Pancreas (tissue), 10 donors: ENCODE results near the gene KCNE3. TPM values are rescaled to one million over a fixed set of nuclear protein-coding genes. Genes with fewer than 3 reads are reported as not detected.

Source experiments
- ATAC-seq, 4 donors: fragments of 200-7000 bp; cut with Tn5 transposase; one replicate each; pipeline versions ENCODE4 v1.8.0 to v1.9.1; 2020; ENCODE audit warnings: mild to moderate bottlenecking in 4 of 4, moderate library complexity in 4 of 4
- DNase-seq, 6 donors: peaks; one replicate each; pipeline ENCODE4 v3.0.0-alpha.2; 2020
- FAIRE-seq: peaks from 2 replicates; lab custom pipeline; 2012; peaks lifted over from hg19 to GRCh38; lab: Jason Lieb, UNC
- H3K27ac ChIP-seq, 4 donors: fragments of 200-600 bp; sonication (generic); 1 replicate in 3 of 4; 2 replicates in 1 of 4; pipeline versions ENCODE4 v1.5.0 to v1.8.0; 2020
- H3K27me3 ChIP-seq, 4 donors: fragments of 200-600 bp; one replicate each; pipeline ENCODE4 v1.8.0; 2021
- H3K36me3 ChIP-seq, 3 donors: fragments of 200-600 bp; sonication (generic) in 1 of 3; one replicate each; pipeline versions ENCODE4 v1.5.0 to v1.8.0; 2020 to 2021
- H3K4me1 ChIP-seq, 3 donors: fragments of 200-600 bp; one replicate each; pipeline ENCODE4 v1.8.0; 2021
- H3K4me3 ChIP-seq, 4 donors: fragments of 200-600 bp; sonication (generic) in 2 of 4; one replicate each; pipeline versions ENCODE4 v1.5.0 to v1.8.0; 2020 to 2021
- H3K9me3 ChIP-seq, 4 donors: fragments of 200-600 bp; one replicate each; pipeline ENCODE4 v1.8.0; 2021
- CTCF ChIP-seq, 4 donors: fragments of 200-600 bp; sonication (generic) in 3 of 4; IDR thresholded peaks; one replicate each; pipeline versions ENCODE4 v1.5.0 to v1.8.0; 2021; ENCODE audit warnings: antibody characterized with exemption in 4 of 4
- WGBS, 2 donors: extraction: QIAGEN DNeasy Blood & Tissue Kit; methylation state at CpG; one replicate each; pipeline ENCODE4 v1.1.7; 2013; 5-methylcytosine and 5-hydroxymethylcytosine counted together
- intact Hi-C, 3 donors: fragments of 100-400 bp; cut with DNase I; formaldehyde crosslinking; loops; one replicate each; pipeline versions ENCODE4 v1.11.1 to v1.14.2; 2022
- polyA plus RNA-seq, 2 donors: library from polyadenylated mRNA; stranded (reverse); fragments of 200-250 nt; gene quantifications; one replicate each; pipeline ENCODE4 v1.2.3, GENCODE V29; 2013
- total RNA-seq, 6 donors: library from RNA; stranded (reverse); fragmentation: NEBNext Ultra II Directional in 4 of 6; extraction: Animal tissue kit (Norgen Biotek cat#: 25700) in 4 of 6; gene quantifications; one replicate each; pipeline versions ENCODE4 v1.2.1 to v1.2.4, GENCODE V29; 2021 to 2023
- donor health status: healthy with polysubstance abuse.
- donor health status: DM: no; HTN: no; CAD: no; lungs with moderate emphysema.
- donor health status: DM: no; HTN: no; CAD: no.
- donor health status: control.
- donor health status: control.
- donor health status: Bipolar disorder and iron deficiency.
- donor health status: DM: yes; HTN: yes; CAD: no.
- donor health status: DM: no; HTN: no; CAD: no.
- donor health status: DM: no; HTN: no; CAD: no.
- donor health status: DM: yes; HTN: yes; CAD: no.

KCNE3 gene
- total and polyA plus RNA-seq, 8 donors, result 4.1 to 10.9 (median 5.1) TPM

- H3K27ac ChIP-seq, result no peak overlapping the region
- H3K27me3 ChIP-seq, result no peaks in the 10 kb centered on the region
- ATAC-seq, result no peak
- no peak overlapping the region for H3K4me3 ChIP-seq
- intact Hi-C loops, result no loop called here
- no peaks in the 10 kb centered on the region for H3K9me3 ChIP-seq
- no peaks in the 10 kb centered on the region for H3K36me3 ChIP-seq
- no peak for FAIRE-seq
- WGBS, 2 donors, result 75 to 91% methylated on average over 2 of the region's 2 CpGs
- TF ChIP-seq CTCF (IDR thresholded peaks at IDR 0.05), result no peak
- peaks cover 0 to 3% (median 0%) of the 10 kb centered on the region in 3 donors for H3K4me1 ChIP-seq
- DNase-seq, result no peak
Observed at GRCh38 chr11:74470526-74470925, 3.2 kb upstream of the KCNE3 start.

GRCh38 chr11:74468936-74469335 is 1.6 kb upstream of the KCNE3 start:
- FAIRE-seq, result no peak
- 75 to 78% methylated on average over 1 of the region's 1 CpG for WGBS, 2 donors

GRCh38 chr11:74468521-74468920 is 1.2 kb upstream of the KCNE3 start:
- FAIRE-seq (no peak), DNase-seq (no peak), ATAC-seq (no peak)
- H3K27ac ChIP-seq, result no peak overlapping the region
- H3K9me3 ChIP-seq, result no peaks in the 10 kb centered on the region
- H3K4me3 ChIP-seq, result no peak overlapping the region
- TF ChIP-seq CTCF (IDR thresholded peaks at IDR 0.05), result no peak
- intact Hi-C loops, result loop anchor here in 1 of 3 donors (10.0 kb wide), 1 partner anchor 86 kb away; no protein-coding TSS in a partner anchor
- H3K27me3 ChIP-seq, result no peaks in the 10 kb centered on the region
- H3K36me3 ChIP-seq, result no peaks in the 10 kb centered on the region
- peaks cover 0 to 3% (median 0%) of the 10 kb centered on the region in 3 donors for H3K4me1 ChIP-seq

More at GRCh38 chr11:74468936-74469335, 1.6 kb upstream of the KCNE3 start:
- Histone ChIP-seq H3K4me1 (peaks cover 0 to 3% (median 0%) of the 10 kb centered on the region in 3 donors), H3K4me3 (no peak overlapping the region), H3K27ac (no peak overlapping the region), H3K36me3 (no peaks in the 10 kb centered on the region), H3K9me3 (no peaks in the 10 kb centered on the region), H3K27me3 (no peaks in the 10 kb centered on the region)
- DNase-seq (no peak), ATAC-seq (no peak)
- no peak for TF ChIP-seq CTCF (IDR thresholded peaks at IDR 0.05)
- intact Hi-C loops, result loop anchor here in 1 of 3 donors (10.0 kb wide), 1 partner anchor 86 kb away; no protein-coding TSS in a partner anchor

- intact Hi-C loops, result loop anchor here in 1 of 3 donors (10.0 kb wide), 1 partner anchor 87 kb away; no protein-coding TSS in a partner anchor
- no peak overlapping the region for H3K4me3 ChIP-seq
- TF ChIP-seq CTCF (IDR thresholded peaks at IDR 0.05), result no peak
Observed at GRCh38 chr11:74468058-74468457, 709 bp upstream of the KCNE3 start.

GRCh38 chr11:74465291-74465708 is 2.0 kb downstream of the KCNE3 start:
- no peak for TF ChIP-seq CTCF (IDR thresholded peaks at IDR 0.05)
- Histone ChIP-seq H3K4me1 (peaks cover 0 to 10% (median 4%) of the 10 kb centered on the region in 3 donors), H3K36me3 (no peaks in the 10 kb centered on the region), H3K27ac (no peak overlapping the region), H3K9me3 (no peaks in the 10 kb centered on the region), H3K4me3 (no peak overlapping the region), H3K27me3 (no peaks in the 10 kb centered on the region)
- FAIRE-seq (no peak), ATAC-seq (peak in 2 of 4 donors; percentile 3 to 19), DNase-seq (peak in 1 of 6 donors; percentile 5)
- WGBS, 2 donors, result 61 to 62% methylated on average over 2 of the region's 2 CpGs
- intact Hi-C loops, result loop anchor here in 1 of 3 donors (10.0 kb wide), 1 partner anchor 90 kb away; no protein-coding TSS in a partner anchor

More at GRCh38 chr11:74468058-74468457, 709 bp upstream of the KCNE3 start:
- FAIRE-seq (no peak), ATAC-seq (no peak), DNase-seq (no peak)
- Histone ChIP-seq H3K36me3 (no peaks in the 10 kb centered on the region), H3K4me1 (peaks cover 0 to 3% (median 0%) of the 10 kb centered on the region in 3 donors), H3K27ac (no peak overlapping the region), H3K27me3 (no peaks in the 10 kb centered on the region), H3K9me3 (no peaks in the 10 kb centered on the region)
- 82 to 89% methylated on average over 4 of the region's 4 CpGs for WGBS, 2 donors
